Left forelimb (tissue), 1 donor: ENCODE results near the gene PREP.
"Not testable (repeated sequence)": the region's sequence is repeated elsewhere in the genome, so short reads cannot be mapped to it uniquely, and the experiment has no call there.

Experiments
- DNase-seq: peaks from one replicate; pipeline ENCODE4 v3.0.0-alpha.2; 2018; ENCODE audit warnings: low spot score

Gene PREP

DNA sequence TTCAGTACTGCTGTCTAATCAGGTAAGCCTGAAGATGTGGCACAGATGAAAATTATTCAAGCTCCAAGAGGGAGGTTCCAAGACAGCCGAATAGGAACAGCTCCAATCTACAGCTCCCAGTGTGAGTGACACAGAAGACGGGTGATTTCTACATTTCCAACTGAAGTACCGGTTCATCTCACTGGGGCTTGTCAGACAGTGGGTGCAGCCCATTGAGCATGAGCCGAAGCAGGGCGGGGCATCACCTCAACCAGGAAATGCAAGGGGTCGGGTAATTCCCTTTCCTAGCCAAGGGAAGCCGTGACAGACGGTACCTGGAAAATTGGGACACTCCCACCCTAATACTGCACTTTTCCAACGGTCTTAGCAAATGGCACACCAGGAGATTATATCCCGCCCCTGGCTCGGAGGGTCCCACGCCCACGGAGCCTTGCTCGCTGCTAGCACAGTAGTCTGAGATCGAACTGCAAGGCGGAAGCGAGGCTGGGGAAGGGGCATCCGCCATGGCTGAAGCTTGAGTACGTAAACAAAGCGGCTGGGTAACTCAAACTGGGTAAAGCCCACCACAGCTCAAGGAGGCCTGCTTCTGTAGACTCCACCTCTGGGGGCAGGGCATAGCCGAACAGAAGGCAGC, 64.4 kb downstream of the PREP start:
- DNase-seq, result not testable (repeated sequence)

DNA sequence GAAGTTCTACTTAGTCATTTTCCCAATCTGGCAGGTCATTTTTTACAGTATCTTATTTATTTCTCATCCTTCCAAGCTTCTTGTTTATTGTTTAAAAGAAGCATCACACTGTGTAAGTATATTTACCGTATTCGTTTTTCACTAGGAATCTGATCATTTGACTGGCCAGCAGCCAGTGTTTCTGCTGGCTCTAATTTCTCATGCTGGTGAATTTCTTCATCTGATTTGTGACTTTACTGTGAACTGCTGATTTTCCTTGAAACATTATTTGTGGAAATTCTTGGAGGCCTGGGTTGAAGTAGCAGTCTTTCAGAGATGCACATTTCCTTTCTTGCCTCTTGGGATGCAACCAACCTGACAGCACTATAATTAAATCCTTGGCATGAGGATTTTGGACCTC, 65.9 kb downstream of the PREP start:
- DNase-seq, result no peak

DNA sequence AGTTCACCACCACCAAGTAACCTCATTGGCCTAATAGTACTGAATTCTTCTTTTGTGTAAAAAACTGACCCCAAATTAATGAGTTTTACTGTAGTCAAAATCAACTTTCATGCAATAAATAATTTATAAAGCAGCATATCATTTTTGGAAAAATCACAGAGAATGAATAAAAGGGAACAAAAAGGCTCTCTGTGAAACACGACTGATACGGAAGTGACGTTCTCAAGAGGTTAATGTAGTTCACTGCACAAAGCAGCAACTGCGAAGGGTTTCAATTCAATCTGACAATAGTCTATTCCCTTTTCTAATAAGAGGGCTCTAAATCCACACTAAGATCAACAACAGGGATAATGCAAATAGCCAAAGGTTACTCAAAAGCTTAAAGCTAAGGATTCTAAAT, 70.3 kb downstream of the PREP start:
- DNase-seq, result no peak

DNA sequence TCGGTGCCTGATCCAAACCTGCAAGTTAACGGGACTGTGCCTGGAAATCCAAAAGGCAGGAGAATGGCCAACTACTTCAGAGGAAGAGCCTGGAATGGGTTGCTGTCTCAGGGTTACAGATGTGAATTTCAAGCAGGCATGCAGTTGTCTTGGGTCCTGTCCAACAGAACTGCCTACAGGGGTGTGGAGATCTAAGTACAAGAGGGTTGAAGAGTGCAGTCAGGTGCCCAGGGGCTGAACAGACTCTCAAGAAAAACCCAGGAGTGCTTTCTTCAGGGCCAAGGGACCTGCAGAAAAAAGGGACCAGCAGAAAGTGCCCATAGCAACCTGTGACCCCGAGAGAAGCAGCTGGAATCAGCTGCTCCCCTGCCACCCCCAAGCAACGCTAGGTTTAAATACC, 71.0 kb downstream of the PREP start:
- no peak for DNase-seq

DNA sequence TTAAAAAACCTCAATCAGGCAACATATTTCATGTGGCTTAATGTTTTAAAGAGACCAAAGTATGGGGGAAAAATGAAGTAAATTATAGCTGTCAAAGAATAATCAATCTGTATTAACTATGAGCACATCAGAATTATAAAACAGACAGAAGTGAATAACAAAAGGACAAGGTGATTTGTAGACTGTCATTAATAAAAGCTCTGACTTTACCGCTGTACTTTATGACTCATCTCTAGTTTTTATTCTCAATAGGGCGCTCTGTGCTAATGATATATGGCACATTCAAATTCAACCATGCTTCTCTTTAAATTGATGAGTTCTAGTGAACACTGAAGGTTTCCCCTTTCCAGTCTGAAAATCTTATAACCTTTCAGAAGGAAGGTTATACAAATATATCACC, 72.0 kb downstream of the PREP start:
- DNase-seq, result no peak

DNA sequence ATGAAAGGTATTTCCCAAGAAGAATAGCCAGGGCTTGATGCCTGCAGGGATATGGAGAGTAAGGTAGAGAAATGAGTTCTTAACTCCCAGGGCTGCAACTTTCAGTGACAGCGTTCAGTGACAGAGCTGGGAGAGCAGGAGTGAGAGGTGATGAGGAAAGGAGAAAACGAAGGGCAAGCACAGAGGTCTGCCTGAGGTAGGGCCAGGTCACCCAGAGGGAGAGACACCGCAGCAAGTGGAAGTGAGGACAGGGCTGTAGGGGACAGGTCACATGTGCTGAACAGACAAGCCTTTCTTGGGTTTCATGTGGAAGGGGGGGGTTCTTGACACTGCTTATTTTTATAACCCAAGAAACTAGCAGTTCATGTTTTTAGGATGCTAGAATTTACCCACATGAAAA, 72.5 kb downstream of the PREP start:
- DNase-seq, result no peak

DNA sequence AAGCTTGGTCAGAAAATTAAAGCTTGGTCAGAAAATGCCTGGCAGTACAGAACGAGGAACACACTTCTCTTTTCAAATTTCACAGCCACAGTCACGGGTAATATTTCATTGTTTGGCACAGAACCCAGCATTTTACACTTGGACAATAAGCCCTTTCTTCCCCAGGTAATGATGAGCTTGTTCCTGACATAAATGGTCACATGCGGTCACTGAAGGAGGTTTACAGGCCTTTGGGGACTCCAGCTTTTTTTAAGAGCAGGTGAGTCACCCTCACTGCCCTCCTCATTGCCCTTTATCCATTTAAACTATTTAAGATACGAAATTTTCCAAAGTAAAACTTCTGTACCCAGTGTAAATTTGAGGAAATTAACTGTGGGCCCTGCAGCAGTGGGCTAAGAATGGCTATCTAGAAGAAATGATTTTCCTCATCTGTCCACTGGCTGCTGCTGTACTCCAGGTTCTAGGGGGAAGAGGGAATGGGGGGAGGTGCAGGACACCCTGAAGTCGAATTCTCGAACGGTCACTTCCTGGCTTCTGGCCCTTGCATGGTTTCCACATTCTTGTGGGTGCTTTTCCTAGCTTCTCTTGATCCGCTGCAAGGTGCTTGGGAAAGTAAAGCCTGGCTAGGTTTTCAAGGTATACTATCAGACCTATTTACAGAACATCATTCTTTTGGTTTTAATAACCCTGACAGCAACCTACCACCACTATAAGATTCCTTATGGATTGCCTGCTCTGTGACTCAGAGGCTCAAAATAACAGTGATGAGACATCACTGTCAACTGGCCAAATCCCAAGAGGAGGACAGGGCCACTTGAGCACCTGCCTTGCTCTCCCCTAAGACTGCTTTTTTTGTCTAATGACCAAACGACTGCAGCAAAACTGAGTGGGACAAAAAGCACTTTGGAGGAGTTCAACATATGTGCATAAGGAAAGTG, 75.8 kb downstream of the PREP start:
- no peak for DNase-seq

DNA sequence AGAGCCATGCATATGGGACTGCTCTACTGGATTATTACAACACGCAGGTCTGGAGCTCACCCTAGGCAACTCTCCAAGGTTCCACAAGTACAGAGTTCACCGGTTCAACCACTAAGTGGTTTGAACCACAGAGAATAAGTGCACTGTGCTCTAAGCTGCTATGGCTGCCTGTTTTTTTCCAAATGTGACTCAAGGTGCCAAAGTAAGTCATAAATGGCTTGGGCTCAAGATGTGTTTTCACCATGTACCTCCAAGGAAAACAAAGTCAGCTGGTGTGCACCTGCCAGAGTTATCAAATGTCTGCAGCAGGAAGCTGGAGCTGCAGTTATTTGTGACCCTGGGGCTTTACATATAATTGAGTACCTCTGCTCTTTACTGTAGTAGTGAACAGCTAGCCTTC, 76.7 kb downstream of the PREP start:
- DNase-seq, result no peak

DNA sequence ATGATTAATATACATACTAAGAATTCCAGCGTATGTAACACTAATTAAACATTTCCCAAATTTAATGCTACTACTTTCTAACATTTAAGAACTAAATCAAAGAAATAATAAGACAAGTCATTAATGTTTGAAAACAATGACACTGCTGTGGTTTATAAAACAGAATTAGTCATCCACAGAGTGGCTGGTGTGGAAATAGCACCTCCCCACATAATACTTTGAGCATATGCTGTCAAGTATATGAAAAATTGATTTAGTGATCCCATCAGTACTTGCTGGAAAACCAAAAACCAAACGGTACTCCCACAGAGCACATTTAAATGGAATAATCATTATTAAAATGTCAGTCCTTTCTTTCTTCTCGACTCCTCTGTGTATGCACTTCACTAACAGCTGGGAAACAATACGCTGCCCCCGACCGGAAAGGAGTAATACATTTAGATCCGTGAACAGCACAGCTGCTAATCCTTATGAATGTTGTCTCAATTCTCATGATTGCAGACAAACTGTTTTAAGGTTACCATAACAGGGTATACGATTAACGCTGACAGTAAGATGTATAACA, 78.4 kb downstream of the PREP start:
- no peak for DNase-seq

DNA sequence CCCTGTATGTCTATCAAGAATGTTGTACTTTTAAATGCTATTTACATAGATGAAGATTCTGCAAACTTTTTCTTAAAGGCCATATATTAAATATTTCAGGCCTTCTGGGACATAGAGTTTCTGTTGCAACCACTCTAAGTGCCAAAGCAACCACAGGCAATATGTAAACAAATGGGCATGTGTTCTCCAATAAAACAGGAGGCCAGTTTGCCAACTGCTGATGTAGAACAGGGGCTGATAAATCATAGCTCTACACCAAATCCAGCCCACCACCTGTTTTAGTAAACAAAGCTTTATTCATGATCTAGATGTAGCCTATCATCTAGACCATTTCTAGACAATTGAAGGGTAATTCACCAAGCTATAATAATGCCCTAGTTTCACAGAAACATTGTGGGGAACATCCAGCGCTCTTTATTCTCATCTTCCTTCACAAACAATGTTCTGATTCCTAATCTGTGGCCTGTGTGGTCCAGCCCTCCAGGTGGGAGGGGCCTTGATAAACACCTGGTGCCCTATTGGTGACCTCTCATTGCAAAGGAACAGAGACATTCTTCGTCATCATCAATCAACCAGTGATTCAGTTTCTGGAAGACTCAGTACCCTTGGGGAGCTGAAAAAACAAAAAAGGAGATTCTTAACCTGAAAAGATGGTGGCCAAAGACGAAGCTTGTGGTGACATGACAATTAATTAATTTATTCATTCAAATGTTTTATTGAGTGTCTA, 80.2 kb downstream of the PREP start:
- DNase-seq, result no peak

DNA sequence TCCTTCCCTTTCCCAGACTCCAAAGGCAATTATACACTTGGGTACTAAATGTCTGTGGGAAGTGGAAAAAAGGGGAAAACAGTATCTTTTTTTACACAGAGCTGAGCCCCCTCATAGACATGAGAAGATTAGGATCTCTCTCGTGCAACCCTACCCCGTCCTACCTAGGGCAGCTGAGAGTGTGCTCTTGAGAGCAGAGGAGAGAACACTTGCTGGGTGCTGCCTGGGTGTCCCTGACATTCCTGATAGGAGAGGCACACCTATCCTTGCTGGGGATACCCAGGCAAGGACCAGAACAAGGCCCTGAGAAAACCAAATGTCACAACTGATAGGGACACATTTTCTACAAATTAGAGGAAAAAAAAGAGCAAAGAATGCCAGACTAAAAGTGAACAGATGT, 81.2 kb downstream of the PREP start:
- DNase-seq, result no peak

DNA sequence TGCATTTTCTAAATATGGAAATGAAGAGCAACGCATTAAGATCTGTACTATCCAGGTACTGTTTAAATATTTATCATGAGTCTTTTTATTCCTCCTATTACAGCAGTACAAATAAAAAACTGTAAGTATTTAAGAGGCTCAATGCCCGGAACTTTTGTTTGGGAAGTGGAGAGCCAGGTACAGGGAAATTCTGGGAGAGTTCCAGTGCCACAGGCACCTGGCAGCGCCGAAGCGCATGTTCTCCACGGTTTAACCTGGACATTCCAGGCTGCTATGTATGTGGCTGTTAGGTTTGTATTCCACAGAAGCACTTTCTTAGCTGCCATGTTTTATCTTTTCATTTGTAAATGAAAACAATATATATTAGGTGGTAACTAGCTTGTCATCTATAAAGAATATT, 81.7 kb downstream of the PREP start:
- DNase-seq, result no peak

DNA sequence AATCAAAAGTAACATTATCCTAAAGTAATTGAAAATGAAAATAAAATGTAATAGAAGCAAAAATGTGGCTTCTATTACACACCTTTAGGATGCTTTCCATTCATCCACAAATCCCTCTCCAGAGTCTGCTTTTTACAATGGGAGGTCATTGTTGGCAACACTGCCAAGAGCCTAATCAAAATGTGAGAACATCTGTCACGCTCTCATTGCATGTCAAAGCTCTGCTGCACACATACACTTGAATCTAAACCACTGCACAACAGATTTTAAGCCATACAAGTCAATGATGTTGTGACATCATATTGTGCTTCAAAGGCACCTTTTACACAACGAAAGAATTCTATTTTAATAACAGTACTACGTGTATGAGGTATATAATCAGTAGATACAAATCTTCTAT, 82.1 kb downstream of the PREP start:
- DNase-seq, result no peak

DNA sequence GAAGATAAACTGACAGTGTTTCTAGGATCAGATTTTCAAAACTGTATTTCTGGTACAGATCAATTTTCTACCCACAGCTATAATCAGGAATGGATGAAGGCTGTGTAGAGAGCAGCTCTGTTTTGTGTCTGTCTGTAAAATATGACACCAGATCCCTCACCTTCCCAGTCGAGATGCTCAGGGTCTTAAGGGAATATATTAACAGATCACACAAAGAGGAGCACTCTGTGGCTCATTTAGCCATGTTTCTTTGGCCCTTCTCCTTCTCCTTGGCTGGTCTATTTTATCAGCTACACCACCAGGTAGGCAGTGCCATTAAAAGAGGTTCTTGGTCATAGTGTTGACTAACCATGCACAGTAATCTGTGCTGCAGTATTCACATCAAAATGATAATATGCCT, 82.6 kb downstream of the PREP start:
- DNase-seq, result no peak

DNA sequence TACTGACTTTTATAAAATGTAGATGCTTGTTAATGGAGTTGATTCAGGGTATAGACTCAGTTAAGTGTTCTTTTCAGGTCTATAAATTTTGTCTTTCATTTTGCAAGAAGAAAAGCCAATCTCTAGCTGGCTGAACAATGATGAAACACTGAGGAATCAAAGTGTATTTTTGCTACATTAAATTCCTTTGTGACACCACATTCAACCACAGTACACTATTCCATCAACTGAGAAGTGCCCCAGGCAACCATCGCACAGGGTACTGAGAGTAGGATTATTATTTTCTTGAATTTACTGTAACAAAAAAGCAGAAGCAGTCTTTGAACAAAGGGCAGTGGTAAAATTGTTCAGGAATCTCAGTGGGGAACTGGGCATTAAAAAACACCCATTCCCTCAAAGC, 83.6 kb downstream of the PREP start:
- DNase-seq, result no peak

DNA sequence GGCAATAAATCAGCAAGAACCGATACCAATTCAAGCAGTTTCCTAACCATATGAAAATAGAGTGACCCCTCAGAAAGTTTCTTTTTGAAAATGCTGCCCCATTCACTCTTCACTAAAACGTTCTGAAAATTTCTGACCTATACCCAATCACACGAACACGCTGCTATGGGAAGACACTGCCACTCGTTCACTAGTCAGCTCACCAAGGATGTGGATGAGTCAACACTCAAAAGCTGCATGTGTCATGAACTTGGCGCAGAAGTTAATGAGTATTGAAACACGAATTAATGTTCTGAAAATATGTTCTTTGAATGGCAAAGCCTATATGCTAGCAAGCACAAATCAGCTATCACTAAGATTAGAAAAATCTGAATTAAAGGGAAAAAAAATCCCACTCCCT, 84.2 kb downstream of the PREP start:
- no peak for DNase-seq

DNA sequence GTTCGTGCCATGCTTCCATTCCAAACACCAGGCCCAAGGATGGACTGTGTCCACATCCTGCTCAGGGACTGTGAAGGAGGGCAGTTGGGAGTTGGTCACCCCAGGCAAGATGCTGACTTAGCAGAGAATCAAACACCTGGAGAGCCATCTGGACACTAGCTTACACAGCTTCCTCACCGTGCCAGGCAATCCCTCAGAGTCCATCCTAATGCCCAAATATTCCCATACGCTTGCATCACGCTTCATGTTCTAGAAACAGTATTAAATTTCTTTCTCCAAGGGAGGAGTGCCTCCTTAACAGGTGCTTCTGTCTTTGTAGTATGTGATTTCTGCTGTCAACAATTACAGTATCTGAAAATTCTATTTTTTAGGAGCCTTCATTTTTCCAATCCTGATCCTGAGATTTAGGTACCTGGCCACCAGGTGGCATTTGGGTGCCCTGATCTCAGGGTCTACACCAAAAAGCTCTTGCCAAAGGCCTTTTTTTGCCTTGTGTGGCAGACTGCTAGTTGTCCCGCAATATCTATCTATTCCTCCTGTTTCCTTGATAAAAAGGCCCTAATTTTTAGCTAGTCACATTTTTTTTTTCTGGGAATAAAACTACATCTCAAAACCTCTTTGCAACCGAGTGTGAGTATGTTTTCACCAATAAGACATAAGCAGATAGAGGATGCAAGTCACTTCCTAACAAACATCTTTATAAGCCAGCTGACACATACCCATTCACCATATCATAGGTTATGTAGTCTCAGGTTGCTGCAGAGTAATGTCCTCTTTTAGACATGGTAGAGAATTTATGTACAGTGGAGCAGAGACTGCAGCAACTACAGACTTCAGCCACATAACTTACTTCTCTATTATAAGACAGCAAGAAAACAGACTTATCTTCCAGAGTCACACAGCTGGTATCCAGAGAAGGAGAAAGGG, 85.0 kb downstream of the PREP start:
- DNase-seq, result no peak

DNA sequence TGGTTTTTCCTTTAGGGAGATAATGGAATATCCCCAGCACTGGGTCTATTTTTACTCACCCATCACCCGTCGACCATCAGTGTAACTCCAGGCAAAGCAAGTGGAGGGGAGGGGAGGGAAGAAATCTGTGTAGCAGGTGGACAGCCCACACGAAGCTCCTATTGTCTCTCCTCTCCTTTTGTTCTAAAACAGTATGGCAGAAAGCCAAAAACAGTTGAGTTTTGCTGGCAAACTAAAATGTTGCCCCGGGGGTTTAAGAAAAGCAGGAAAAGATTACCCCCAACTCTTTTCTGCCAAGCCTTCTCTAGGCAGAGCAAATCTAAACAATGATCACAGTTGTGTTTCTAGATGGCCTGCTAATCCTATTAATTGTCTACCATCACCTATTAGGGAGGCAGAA, 89.7 kb downstream of the PREP start:
- DNase-seq, result no peak

DNA sequence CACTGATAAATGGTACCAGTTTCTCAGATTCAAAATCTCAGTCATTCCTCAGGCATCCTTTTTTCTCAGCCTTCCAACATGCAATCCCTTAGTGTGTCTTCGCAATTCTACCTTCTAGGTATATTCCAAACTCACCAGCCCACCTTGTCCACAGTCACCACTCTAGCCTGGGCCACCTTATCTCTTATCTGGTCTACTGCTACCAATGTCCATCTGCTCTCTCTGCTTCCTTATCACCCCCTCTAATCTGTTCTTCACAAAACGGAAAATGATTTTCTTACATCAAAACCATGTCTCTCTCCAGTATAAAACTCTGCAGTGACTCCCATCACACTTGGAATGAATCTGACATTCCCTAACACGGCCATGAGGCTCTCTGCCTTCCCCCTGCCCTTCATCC, 91.9 kb downstream of the PREP start:
- no peak for DNase-seq

DNA sequence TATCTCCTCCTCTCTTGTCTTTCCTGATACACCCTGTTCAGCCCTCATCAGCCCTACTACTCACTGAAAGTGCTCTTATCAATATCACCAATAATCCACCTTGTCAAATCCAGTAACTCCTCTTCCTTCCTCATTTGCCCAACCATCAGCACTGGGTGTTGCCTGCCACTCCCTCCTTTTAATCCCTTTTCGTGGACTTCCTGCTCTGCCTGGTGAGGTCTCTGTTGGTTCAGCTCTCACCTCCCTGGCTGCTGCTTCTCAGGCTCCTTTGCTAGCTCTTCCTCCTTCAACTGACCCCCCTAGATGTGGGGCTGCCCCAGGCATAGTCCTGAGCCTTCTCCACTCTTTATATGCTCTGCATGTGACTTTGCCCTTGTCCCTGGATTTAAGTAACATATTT, 92.5 kb downstream of the PREP start:
- DNase-seq, result no peak

DNA sequence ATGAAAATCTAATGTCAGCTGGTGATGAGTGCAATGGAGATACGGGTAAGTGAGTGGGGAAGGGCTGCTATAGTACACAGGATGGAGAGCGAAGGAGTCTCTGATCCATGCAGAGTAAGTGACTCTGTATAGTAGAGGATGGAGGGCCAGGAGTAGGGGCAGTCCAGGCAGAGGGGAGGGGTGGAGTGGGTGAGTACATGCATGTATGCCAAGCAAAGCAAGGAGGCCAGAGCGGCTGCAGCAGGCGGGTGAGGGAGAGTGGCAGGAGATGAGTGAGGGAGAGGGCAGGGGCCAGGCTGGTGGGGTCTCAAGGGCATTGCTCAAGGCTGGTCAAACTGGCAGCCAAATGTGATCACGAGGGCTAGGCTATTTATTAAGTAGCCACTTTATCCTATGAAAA, 94.0 kb downstream of the PREP start:
- no peak for DNase-seq

DNA sequence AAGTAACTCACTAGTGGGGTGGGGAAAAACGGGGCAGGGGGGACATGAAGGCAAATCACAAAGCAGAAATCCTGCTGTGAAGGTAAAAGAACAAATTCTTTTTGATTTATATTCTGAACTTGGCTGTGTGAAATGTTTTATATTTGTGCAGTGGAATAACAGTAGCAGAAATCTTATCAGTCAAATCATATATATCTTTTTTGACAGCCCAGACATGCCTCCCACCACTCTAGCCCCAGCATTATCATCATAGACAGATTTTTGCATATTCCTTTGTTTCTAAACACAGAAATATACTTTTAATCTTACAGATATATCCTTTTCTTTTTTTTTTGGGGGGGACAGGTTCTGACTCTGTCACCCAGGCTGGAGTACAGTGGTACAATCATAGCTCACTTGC, 97.4 kb downstream of the PREP start:
- no peak for DNase-seq
